Fibroblast of pulmonary artery (primary cell): ENCODE results near the gene BIRC6.

Source experiments
- DNase-seq: peaks from one replicate; pipeline ENCODE4 v3.0.0-alpha.2; 2010; ENCODE audit warnings: low read depth
- H3K4me3 ChIP-seq: replicated peaks from 2 replicates; pipeline ENCODE4 v1.5.1; 2011; ENCODE audit warnings: low read depth, mild to moderate bottlenecking, control low read depth, low read length, moderate library complexity
- CTCF ChIP-seq: IDR thresholded peaks from 2 replicates; pipeline ENCODE4 v1.5.1; 2011; ENCODE audit warnings: mild to moderate bottlenecking, control low read depth, low read length, inconsistent platforms; ENCODE audit errors: missing control alignments

The BIRC6 gene

GRCh38 chr2:32479993-32480392, 123.2 kb downstream of the BIRC6 start:
- DNase-seq = no peak
- H3K4me3 ChIP-seq = no peak overlapping the region
- no peak for TF ChIP-seq CTCF

- TF ChIP-seq CTCF = no peak
- DNase-seq = no peak
- no peak overlapping the region for H3K4me3 ChIP-seq
These were observed 125.6 kb downstream of the BIRC6 start for GRCh38 chr2:32482471-32482870.

GRCh38 chr2:32484937-32485336, 128.1 kb downstream of the BIRC6 start:
- TF ChIP-seq CTCF = no peak
- peak; percentile 94 for DNase-seq
- H3K4me3 ChIP-seq = no peak overlapping the region

- peak; percentile 16 for DNase-seq
- no peak overlapping the region for H3K4me3 ChIP-seq
- no peak for TF ChIP-seq CTCF
These were observed 128.6 kb downstream of the BIRC6 start for GRCh38 chr2:32485399-32485798.

GRCh38 chr2:32489061-32489460, 132.2 kb downstream of the BIRC6 start:
- no peak overlapping the region for H3K4me3 ChIP-seq
- TF ChIP-seq CTCF = no peak
- DNase-seq = no peak

- DNase-seq = no peak
- no peak overlapping the region for H3K4me3 ChIP-seq
- TF ChIP-seq CTCF = no peak
These were observed 134.5 kb downstream of the BIRC6 start for GRCh38 chr2:32491346-32491745.

GRCh38 chr2:32495139-32495538, 138.3 kb downstream of the BIRC6 start:
- no peak for DNase-seq
- no peak overlapping the region for H3K4me3 ChIP-seq
- no peak for TF ChIP-seq CTCF
